AG20443 (cell line): ENCODE measurements around the gene ZFP1.
"Not testable (repeated sequence)": the region's sequence is repeated elsewhere in the genome, so short reads cannot be mapped to it uniquely, and the experiment has no call there.

ENCODE experiments used
- DNase-seq: peaks from one replicate; pipeline ENCODE4 v3.0.0; 2012; ENCODE audit warnings: low spot score, mixed read lengths

The ZFP1 gene

DNA sequence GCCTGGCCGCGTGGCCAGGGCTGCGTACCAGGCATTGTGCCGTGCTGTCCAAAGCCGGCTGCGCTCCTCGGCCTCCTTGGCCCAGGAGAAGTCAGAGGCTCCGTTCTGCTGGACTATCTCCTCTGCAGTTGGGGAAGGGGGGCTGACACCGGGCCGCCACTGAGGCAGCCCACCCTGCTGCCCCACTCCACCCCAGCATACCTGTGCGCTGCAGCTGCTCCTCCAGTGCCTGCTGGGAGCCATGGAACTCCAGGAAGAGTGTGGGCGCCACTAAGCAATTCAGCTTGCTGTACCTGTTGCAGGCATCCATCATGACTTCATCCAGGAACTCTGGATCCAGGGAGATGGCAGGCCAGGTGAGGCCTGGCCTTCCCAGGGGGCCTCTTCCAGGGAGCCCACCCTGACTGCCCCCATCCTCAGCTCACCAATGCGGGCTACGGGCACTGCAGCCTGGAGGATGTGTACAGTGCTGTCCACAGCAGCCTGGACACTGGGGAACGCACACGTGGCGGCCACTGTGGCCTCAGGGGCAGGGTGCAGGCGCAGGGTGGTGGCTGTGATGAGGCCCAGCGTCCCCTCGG lies 34.7 kb upstream of the ZFP1 start:
- no peak for DNase-seq

DNA sequence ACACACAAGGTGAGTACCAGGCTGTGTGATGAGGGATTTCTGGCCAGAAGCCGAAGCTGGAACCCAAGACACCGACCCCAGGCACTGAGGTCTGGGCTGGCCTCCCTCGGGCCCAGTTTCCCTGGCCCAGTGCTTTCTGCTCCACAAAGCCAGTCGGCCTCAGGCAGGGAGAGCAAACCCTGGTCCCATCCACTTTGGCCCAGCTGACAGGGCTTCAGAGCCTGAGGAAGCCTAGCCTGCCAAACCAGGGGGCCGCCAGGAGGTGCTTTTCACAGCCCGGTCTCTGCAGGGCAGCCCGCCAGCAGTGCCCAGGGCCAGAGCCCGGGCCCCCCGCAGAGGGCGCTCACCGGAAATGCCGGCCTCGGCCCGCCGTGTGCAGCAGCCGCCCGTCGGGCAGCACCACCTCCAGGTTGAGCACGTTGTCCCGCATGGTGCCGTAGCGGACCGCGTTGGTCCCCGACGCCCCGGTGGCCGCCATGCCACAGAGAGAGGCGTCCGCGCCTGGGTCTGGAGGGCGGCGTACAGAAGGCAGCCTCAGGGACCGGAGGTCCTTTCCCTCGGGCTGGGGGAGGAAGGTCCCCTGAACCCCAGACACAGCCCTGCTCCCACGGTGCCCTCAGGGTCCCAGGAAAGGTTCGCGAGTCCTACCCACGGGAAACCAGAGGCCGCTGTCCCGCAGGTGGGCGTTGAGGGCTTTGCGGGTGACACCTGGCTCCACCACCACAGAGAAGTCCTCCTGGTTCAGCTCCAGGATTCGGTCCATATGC lies 34.0 kb upstream of the ZFP1 start:
- peak; percentile 4 for DNase-seq

DNA sequence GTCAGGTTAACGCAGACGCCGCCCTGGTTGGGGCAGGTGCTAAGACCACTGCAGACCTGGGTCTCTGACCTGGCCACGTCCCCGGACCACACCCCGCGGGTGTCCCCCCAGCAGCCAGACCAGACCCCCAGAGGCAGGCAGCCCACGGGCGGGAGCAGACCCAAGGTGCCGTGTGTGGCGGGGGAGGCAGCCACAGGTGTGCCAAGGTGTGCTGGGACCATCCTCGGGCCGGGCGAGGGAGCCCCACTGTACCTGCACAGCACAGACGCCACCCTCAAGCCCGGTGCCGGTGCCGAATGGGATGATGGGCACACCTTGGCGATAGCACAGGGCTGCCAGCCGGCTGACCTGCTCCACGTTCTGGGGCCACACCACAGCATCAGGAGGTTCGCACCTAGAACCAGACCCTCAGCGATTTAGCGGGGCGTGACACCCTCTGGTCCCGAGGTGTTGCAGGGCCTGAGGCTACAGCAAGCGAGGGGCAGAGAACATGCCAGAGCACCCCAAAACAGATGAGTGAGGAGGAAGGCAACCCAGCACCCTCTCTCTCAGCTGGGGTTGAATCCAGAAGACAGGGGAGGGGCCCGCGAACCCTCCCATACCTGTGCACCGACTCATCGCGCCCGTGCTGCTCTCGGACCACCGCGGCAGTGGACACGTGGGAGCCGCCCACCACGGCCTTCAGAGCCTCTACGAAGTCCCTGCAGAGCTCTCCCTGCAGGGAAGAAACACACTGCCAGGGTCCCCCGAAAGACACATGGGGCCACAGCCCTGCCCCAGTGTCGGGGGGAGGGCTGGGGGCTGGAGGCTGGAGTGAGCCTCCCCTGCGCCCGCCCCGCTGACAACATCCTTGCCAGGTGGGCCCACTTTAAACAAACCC lies 33.1 kb upstream of the ZFP1 start:
- DNase-seq = peak; percentile 4

DNA sequence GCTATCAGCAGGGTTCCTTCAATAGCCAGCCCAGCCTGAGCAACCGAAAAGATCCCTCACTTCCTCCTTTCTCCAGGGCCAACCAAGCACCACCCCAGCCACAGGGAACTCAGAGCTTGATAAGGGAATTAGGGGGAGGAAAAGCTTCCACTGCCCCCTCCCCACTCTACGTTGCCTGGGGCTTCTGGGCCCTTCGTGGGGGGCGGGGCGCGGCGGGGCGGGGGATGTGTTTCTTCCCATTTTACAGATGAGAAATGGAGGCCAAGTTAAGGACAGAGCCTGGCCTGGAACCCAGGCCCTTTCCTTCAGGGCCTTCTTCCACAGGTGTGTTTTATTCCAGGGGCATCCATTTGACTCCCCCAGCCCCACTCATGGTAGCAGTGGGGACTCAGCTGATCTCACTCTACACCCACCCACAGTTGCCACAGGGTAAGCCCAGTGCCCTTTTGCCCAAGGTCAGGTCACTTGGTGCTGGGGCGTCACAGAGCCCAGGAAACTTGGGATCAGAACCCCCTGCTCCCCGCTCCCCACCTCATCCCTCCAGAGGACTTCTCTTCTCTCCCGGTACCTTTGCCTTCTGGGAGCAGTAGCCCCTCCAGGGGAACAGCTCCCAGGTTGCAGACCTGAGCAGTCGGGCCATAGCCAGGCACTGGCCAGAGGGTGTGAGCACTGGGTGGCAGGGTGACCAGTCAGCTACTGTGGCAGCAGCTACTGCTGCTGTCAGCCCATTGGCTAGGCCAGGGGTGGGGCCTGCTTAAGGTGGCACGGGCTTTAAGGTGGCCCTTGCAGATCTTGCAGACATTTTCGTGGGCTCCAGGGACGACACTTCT lies 32.0 kb upstream of the ZFP1 start, which contains the start of gene LDHD:
Gene LDHD (minus strand): TSS at position 700 of the 830 bp plus-strand sequence. CDS start 60 bp downstream, at position 640.
- DNase-seq = peak; percentile 92

DNA sequence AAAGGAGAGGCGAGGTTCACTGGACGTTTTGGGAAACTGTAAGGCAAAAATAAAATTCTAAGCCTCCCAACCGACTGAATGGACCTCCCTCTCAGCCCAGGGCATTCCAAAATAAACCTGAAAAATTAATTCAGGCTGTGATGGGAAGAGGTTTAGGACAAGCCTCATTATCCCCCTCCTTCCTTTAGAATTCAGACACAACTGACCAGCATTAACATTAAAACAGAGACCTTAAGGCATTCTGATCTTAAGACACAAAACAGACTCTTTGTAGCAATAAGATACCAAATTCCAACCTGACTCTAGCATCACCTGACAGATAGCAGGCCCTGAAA lies 31.4 kb upstream of the ZFP1 start:
- no peak for DNase-seq

DNA sequence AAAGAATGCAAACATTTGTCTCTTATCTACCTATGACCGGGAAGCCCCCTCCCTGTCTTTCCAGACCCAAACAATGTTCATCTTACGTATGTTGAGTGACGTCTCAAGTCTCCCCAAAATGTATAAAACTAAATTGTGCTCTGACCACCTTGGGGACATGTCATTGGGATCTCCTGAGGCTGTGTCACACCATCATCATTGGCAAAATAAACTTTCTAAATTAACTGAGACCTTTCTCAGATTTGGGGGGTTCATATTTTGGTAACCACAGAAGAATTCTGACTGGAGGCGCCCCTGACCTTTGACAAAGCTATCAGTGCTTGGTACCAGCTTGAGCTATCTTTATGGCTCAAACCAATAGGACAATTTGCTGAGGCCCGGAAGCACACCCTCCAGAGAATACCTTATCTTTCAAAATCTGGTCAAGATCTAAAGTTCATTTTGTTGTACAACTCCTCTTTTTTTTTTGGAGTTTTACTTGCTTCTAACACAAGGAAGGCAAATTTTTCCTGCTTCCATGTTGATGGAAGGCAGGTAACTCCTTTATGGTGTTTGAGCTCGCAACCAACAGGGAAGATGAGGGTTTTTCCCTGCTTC lies 29.3 kb upstream of the ZFP1 start:
- DNase-seq = no peak

DNA sequence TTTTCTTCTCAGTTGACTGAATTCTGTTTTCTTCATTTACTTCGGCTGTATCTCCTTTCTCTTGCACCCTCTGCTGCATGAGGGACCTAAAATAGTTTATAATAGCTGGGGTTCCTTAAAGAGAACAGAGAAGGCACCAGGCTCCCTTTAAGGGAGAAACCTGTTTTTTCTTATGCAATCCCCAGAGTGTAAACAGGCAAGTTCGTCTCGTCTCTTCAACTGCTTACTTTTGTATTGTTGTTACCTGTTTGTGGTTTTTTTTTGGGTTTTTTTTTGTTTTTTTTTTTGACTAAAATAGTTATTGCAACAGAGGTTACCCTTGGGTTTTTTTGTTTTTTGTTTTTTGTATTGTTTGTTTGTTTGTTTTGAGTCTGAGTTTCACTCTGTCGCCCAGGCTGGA lies 28.1 kb upstream of the ZFP1 start:
- DNase-seq = no peak

DNA sequence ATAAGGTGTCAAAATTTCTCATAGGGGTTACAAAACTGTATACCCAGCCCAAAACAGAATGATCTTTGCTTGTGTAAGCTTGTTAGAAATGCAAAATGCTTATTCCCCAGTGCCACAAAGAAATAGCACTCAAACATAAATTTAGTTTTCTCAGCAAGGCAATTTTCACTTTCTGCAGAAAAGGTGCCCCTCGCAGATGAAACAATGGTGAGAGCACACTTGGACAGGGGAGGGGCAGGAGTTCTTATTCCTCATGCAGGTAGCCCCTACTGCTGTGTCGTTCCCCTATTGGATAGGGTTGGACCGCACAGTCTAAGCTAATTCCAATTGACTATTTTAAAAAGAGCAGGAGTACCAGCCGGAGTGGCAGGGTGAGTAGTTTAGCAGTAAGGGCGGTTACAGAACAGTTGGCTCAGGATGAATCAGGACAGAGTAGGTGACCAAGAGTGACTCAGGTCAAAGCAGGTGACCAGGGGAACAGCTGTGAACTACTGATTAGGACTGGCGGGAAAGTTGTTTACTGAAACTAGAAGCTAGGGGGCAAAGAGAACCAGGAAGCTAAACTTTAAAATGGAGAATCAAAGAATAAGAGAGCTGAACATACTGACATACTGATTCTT lies 26.3 kb upstream of the ZFP1 start:
- DNase-seq = no peak

DNA sequence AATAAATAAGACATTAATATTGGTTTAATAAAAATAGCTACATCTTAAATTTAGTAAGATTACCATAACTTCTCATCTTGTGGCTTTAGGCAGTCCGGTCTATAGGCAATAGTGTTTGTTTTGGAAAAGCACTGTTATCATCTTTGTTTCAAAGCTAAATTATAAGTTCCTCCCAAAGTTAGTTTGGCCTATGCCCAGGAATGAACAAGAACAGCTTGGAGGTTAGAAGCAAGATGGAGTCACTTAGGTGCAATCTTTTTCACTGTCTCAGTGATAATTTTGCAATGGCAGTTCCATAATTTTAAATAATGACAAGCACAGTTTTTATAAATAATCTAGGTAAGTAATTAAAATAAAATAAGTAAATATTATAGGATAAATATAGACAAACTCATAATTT lies 25.7 kb upstream of the ZFP1 start:
- no peak for DNase-seq

DNA sequence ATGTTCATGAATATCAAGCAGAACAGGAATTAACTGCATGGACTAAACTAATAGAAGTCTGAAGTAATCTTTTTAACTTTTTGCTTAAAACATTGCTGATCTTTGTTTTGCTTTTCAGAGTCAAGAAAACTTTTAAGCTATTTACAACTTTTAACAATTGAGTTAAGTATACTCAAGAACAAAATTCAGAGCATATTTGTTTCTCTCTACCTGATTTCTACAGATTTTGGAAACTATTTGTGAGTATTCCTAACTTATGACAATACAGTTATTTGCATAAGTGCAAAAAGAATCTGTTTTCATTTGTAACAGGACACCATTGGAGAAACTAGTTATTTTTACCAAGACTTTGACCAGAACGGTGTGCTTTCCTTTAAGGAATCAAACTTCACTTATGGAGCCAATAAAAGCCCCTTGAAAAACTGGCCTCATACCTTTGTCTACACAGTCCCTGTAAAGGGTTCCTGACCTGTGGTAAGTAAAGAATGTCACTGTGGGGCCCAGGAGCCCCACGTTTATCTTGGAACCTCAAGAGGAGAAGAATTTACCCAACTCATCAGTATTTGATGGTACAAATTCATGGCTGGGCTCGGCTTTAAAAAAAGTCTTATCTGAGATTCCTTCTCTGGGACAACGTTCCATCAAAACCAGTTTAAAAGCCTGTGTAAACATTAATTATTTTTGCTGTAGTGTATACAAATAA lies 20.5 kb upstream of the ZFP1 start:
- no peak for DNase-seq

DNA sequence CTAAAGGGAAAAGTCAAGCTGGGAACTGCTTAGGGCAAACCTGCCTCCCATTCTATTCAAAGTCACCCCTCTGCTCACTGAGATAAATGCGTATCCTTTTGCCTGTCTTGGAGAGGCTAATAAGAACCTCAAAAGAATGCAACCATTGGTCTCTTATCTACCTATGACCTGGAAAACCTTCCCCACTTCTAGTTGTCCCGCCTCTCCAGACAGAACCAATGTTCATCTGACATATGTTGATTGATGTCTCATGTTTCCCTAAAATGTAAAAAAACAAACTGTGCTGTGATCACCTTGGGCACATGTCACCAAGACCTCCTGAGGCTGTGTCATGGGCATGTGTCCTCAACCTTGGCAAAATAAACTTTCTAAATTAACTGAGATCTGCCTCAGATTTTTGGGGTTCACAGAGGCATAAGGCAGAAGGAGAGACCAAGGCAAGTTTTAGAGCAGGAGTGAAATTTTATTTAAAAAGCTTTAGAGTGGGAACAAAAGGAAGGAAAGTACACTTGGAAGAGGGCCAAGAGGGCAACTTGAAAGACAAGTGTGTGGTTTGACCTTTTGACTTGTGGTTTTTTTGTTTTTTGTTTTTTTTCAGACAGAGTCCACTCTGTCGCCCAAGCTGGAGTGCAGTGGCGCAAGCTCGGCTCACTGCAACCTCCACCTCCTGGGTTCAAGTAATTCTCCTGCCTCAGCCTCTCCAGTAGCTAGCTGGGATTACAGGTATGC lies 18.7 kb upstream of the ZFP1 start:
- DNase-seq = not testable (repeated sequence)

DNA sequence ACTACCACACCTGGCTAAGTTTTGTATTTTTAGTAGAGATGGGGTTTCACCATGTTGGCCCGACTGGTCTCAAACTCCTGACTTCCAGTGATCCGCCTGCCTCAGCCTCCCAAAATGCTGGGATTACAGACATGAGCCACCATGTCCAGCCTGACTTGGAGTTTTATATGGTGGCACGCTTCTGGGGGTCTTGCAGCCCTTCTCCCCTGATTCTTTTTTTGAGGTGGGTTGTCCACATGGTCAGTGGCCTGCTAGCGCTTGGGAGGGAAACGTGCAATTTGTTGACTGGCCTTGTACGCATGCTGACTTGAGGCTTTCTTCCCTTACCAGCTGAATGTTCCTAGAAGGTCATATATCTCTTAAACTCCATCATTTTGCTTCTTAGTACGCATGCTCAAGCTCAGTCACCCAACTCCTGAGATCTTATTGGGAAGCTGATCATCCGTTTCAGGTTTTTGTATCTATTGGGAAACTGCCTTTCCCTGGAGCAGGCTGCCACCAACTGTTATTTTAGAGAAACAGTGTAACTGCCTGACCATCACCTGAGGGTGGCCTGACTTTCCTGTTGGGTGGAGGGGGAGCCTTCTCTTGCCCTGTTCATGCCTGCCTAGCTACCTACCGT lies 18.1 kb upstream of the ZFP1 start:
- DNase-seq = no peak

DNA sequence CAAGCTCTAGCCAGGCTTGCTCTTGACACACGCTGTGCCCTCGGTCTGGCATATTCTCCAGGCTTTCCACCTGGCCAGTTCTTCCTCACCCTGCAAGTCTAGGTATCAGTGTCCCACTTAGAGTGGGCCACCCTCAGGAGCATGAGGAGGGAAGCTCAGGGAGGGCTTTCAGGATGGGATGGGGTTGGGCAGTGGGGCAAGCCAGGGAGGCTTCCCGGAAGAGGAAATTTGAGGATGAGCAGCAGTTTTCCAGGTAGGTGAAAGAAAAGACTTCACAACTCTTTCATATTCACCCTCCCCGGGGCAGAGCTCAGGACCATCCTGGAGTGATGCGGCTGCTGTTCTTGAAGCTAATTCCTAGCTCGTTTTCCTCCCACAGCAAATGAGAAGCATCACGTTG lies 17.2 kb upstream of the ZFP1 start:
- no peak for DNase-seq

DNA sequence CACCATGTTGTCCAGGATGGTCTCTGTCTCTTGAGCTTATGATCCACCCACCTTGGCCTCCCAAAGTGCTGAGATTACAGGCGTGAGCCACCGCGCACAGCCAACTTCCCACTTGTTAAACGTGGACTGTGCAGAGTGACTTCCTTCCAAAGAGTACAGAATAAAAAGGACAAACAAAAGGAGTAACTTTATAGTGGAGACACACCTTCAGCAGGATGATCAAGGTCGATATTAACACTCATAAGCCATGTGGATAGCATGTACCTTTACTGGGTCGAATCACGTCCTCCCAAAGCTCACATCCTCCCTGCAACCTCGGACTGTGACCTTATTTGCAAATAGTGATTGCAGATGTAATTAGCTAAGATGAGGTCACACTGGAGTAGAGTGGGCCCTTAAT lies 10.1 kb upstream of the ZFP1 start:
- no peak for DNase-seq

DNA sequence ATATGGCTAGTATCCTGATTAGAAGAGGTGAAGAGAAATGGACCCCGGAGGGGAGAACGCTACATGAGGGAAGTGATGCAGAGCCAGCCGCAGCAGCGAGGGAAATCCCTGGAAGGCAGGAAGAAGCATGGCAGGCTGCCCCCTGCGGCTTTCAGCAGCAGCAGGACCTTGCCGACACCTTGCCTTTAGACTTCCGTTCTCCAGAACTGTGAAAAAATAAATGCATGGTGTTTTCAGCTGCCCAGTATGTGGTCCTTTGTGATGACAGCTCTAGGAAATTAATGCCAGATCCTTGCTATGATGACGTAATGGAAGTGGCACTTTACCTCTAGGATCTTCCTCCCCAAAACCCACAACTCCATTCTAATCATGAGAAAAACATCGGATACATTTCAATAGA lies 9.7 kb upstream of the ZFP1 start:
- DNase-seq = peak; percentile 18

DNA sequence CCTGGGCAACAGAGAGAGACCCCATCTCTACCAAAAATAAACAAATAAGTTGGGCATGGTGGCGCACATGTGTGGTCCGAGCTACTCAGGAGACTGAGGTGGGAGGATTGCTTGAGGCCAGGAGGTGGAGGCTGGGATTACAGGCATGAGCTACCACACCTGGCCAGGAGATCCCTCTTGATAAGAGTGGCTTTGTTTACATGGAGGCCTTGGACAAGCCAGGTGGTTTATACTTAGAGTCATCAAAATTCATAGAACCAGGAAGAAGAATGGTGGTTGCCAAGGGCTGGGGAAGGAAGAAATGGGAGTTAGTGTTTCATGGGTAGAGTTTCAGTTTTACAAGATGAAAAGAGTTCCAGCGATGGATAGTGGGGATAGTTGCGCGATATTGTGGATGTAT lies 8.8 kb upstream of the ZFP1 start:
- DNase-seq = no peak

DNA sequence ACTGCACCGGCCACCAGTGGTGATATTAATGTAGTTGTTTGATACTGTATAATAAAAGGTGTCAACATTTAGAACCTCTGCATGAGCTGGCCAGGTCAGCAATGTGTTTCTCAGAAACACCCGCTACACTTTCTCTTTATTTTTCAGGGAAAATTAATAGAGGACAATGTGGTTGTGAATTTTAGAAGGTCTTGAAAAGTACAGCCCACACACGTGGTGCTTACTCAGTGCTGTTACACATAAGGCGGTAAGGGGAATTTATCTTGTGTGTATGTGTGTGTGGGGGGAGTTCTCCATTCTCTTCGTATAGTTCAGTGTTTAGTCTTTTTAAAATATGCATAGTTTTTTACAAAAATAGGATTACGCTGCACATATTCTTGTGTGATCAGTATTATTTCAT lies 4.4 kb upstream of the ZFP1 start:
- no peak for DNase-seq

DNA sequence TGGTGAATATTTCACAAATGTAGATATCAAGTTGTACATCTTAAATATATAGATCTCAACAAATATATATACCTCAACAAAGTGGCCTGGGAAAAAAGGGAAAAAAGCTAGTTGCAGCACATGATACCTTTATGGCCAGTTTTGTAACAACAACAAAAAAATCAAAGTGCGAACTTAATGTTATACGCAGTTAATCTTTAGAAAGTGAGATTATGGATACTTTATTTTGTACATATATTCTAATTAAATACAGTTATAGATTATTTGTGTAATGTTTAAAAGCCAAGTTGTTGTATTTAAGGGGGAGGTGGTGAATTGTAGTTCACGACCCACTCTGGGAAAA lies 385 bp upstream of the ZFP1 start:
- no peak for DNase-seq

DNA sequence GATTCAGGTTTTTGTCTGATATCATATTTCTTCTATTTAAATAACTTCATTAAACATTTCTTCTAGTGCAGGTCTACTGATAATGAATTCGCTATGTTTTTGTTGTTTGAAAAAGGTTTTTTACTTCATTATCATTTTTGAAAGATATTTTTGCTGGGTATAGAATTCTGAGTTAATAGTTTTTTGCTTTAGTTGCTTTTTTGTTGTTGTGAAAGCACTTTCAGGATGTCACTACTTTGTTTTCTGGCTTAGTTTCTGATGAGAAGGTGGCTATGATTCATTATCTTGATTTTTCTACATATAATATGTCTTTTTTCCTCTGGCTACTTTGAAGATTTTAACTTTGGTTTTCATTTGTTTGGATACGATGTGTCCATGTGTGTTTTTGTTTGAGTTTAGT lies 3.5 kb downstream of the ZFP1 start:
- DNase-seq = no peak

DNA sequence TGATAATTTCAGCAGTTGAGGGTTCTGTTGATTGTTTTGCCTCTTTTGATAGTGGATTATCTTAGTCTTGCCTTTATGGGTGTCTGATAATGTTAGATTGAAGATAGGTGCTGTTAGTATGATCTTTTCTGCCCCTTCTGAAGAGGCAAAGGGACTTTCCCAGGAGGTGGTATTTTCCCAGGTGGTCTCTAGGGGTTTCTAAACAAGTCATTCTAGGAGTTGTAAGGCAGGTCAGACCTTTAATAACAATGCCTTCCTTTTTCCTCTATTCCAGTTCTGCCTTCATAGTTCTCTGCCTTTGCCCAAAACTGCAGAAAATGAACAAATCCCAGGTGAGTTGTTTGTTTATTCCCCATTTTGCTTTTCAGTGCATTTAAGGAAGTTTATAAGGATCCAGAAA lies 4.3 kb downstream of the ZFP1 start:
- DNase-seq = no peak
